ENCODE measurements around the gene LCN15.

The LCN15 gene

DNA sequence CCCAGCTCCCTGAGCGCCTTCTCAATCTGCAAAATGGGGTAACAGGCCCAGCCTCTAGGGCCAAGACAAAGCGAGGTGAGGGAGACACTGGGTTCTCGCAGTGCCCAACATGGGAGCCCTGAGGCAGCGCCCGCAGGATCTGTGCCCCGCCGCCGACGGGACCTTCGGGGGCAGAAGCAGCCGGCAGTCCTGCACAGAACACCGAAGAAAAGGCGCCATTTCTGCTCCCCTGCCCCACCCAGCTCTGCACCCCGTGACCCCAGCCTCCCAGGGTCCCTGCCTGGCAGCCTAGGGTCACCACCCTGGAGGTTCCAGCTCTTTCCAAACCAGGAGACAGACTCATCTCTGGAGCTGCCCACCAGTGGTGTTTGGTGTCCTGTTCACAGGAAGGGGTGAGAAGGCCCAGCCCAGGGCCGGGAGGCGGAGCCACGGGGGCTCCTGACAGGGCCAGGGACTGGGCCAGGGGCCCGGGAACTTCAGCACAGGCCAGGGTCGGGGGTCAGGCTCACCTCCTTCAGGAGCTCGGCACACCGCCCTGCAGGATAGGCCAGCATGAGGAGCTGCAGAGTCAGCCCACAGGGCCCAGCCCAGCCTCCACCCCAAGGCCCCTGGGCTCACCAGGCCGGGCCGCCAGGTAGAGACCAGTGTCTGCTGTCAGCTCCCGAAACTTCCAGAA is 9.6 kb downstream of the LCN15 start:
- DNase-seq (ENCODE audit: extremely low read depth, low read depth): no peak
- TF ChIP-seq, protein P1, sequence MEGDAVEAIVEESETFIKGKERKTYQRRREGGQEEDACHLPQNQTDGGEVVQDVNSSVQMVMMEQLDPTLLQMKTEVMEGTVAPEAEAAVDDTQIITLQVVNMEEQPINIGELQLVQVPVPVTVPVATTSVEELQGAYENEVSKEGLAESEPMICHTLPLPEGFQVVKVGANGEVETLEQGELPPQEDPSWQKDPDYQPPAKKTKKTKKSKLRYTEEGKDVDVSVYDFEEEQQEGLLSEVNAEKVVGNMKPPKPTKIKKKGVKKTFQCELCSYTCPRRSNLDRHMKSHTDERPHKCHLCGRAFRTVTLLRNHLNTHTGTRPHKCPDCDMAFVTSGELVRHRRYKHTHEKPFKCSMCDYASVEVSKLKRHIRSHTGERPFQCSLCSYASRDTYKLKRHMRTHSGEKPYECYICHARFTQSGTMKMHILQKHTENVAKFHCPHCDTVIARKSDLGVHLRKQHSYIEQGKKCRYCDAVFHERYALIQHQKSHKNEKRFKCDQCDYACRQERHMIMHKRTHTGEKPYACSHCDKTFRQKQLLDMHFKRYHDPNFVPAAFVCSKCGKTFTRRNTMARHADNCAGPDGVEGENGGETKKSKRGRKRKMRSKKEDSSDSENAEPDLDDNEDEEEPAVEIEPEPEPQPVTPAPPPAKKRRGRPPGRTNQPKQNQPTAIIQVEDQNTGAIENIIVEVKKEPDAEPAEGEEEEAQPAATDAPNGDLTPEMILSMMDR (IDR thresholded peaks at IDR 0.05; ENCODE audit: low read depth, low read length): no peak

DNA sequence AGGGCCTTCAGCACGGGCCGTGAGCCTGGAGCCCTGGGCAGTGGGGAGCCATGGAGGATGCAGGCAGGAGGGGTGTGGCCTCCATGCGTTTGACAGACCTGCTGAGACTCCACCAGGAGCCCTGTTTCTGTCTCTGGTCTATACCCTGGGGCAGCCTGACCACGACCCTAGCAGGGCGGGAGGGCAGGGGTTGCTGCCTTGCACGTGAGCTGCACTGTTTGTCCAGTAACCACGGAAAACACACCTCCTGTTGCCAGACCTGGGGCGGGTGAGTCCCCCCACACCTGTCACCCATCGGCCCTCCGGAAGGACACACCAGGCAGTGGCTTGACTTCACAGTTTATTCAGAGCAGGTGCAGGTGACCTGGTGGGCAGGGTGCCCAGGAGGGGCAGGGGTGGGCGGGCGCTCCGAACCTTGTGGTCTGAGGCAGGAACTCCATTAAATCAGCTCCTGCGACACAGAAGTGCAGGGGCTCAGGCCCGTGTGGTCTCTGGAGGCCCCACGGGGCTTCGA is 10.2 kb downstream of the LCN15 start:
- TF ChIP-seq, protein P1 (IDR thresholded peaks at IDR 0.05; ENCODE audit: low read depth, low read length): no peak
- DNase-seq (ENCODE audit: extremely low read depth, low read depth): no peak

DNA sequence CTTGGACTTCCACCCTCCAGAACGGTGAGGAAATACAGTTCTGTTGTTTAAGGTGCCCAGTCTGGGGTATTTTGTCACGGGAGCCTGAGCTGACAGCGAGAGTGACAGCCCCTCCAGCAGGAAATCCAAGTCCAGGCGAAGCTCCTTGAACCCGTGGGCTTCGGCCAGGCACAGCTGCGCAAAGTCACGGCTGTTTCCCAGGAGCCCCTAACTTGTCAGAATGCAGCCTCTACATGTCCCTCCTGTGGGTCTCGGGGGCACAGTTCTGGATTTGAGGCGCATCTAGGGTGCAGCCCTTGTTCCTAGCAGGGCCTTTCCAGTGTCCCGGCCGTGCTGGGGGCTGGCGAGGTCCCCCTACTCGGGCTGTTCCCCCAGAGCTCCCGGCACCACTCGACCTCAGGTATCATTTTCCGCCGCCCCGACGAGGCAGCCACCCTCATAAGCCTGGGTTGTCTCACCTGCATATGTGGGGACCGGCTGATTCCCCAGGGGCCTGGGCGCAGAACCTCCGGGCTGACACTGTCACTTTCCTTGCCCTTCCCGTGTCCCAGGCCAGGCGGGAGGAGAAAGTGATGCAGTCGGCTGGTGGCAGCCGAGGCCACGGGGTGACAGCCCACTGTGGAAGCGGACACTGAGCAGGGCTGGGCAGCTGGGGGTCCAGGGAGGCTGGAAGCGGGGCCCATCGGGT is 10.8 kb downstream of the LCN15 start:
- no peak for DNase-seq (ENCODE audit: extremely low read depth, low read depth)
- TF ChIP-seq, protein P1 (IDR thresholded peaks at IDR 0.05; ENCODE audit: low read depth, low read length): no peak

DNA sequence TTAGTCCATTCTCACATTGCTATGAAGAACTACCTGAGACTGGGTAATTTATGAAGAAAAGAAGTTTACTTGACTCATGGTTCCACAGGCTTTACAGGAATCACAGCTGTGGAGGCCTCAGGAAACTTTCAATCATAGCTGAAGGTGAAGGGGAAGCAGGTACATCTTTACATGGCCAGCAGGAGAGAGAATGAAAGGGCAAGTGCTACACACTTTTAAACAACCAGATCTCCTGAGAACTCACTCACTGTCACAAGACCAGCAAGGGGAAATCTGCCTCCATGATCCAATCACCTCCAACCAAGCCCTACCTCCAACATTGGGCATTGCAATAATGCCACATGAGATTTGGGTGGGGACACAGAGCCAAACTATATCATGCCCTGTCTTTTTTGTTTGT is 12.5 kb downstream of the LCN15 start:
- TF ChIP-seq, protein P1 (IDR thresholded peaks at IDR 0.05; ENCODE audit: low read depth, low read length): no peak
- no peak for DNase-seq (ENCODE audit: extremely low read depth, low read depth)

DNA sequence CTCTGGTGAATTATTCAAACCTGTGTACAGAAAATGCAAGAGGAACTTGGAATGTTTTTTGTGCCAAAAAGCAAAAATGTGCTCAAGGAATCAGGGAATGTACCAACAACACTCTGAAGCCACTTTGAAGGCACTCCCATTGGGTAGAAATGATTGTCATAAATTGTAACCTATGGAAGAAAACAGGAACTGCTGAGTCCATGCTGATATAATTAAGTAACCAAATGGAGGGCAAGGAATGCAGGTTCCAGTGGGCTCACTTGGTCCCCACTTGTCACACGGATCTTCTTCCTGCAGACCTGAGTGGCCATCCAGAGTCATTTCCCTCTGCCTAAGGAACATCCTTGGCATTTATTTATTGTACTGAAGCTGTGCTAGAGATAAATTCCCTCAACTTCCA is 13.1 kb downstream of the LCN15 start:
- no peak for DNase-seq (ENCODE audit: extremely low read depth, low read depth)

DNA sequence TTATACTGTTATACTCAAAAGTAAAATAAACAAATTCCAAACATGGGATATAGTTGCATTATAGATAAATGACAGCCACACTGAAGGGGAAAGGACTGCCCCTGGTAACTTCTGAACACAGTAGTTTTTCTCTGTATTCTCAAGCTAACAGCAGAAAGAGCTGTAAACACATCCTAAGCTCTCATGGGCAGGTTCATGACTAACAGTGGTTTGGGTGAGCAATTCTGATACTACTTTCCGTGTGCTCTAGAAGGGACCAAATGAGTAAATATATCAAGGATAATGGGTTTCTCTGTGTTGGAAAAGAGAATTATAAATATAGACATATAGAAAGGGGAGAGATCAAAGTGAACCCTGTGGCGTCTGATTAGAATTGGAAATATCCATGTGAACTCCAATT is 13.8 kb downstream of the LCN15 start:
- DNase-seq (ENCODE audit: extremely low read depth, low read depth): no peak
- TF ChIP-seq, protein P1 (IDR thresholded peaks at IDR 0.05; ENCODE audit: low read depth, low read length): no peak

More for the DNA sequence above, 13.1 kb downstream of the LCN15 start:
- TF ChIP-seq, protein P1 (IDR thresholded peaks at IDR 0.05; ENCODE audit: low read depth, low read length): no peak
